H1 (cell line): Measurements from ENCODE around the gene BUD13. TPM values are rescaled to one million over a fixed set of nuclear protein-coding genes. Genes with fewer than 3 reads are reported as not detected.

ENCODE experiments used
- CTCF ChIA-PET: fragments of 300-600 bp; sonication (Branson Sonifier 250); formaldehyde crosslinking; loops from one replicate; lab custom pipeline; 2021; ENCODE audit not compliant: partially characterized antibody; lab: Charles Lee
- POLR2A ChIA-PET: fragments of 300-600 bp; sonication (Branson Sonifier 250); formaldehyde crosslinking; loops from one replicate; lab custom pipeline; 2021; ENCODE audit warnings: inconsistent platforms; ENCODE audit not compliant: partially characterized antibody; lab: Charles Lee
- DNase-seq, 2 experiments: peaks; one replicate each; pipeline versions ENCODE4 v3.0.0 to v3.0.0-alpha.2; 2010 to 2022; ENCODE audit warnings: low spot score in 2 of 2, low read depth in 1 of 2, mixed read lengths in 1 of 2
- FAIRE-seq: peaks from 2 replicates; lab custom pipeline; 2011; peaks lifted over from hg19 to GRCh38; lab: Jason Lieb, UNC
- H2AFZ ChIP-seq: 2 replicates; pipeline ENCODE4 v1.8.1; 2012; ENCODE audit warnings: low read length, inconsistent platforms
- H2AK5ac ChIP-seq: 2 replicates; pipeline ENCODE4 v1.6.1; 2013; ENCODE audit warnings: low read depth, low read length
- H2BK120ac ChIP-seq: replicated peaks from 2 replicates; pipeline ENCODE3; 2013; ENCODE audit warnings: low read depth, low read length, inconsistent platforms
- H2BK12ac ChIP-seq: 2 replicates; pipeline ENCODE4 v1.6.1; 2013; ENCODE audit warnings: low read depth, low read length
- H2BK15ac ChIP-seq: 2 replicates; pipeline ENCODE4 v1.6.1; 2013; ENCODE audit warnings: low read length
- H2BK20ac ChIP-seq: 2 replicates; pipeline ENCODE4 v1.6.1; 2013; ENCODE audit warnings: low read length
- H2BK5ac ChIP-seq: 2 replicates; pipeline ENCODE4 v1.6.1; 2013; ENCODE audit warnings: low read depth, low read length
- H3K14ac ChIP-seq: 2 replicates; pipeline ENCODE4 v1.6.1; 2013; ENCODE audit warnings: inconsistent platforms; ENCODE audit not compliant: insufficient read length
- H3K18ac ChIP-seq: 2 replicates; pipeline ENCODE4 v1.6.1; 2013; ENCODE audit warnings: low read length; ENCODE audit errors: extremely low read depth
- H3K23ac ChIP-seq: 2 replicates; pipeline ENCODE4 v1.6.1; 2013; ENCODE audit warnings: inconsistent platforms; ENCODE audit not compliant: insufficient read length
- H3K23me2 ChIP-seq: 2 replicates; pipeline ENCODE4 v1.6.1; 2013; ENCODE audit warnings: low read depth, low read length
- H3K27ac ChIP-seq: 2 replicates; pipeline ENCODE4 v1.6.1; 2011; ENCODE audit warnings: low read depth, low read length, inconsistent platforms
- H3K27me3 ChIP-seq, 4 experiments: replicated peaks in 1 of 4; 1 replicate in 1 of 4; 2 replicates in 3 of 4; pipeline versions ENCODE4 v1.6.1 to v1.8.1; 2011 to 2013; ENCODE audit warnings: low read length in 3 of 4, mild to moderate bottlenecking in 3 of 4, inconsistent platforms in 2 of 4, mixed read lengths in 2 of 4, moderate library complexity in 1 of 4; ENCODE audit not compliant: control insufficient read depth in 3 of 4, insufficient read depth in 3 of 4; ENCODE audit errors: extremely low read depth in 1 of 4
- H3K36me3 ChIP-seq, 4 experiments: 2 replicates each; pipeline versions ENCODE4 v1.6.1 to v1.8.1; 2011 to 2013; ENCODE audit warnings: mild to moderate bottlenecking in 4 of 4, low read length in 3 of 4, moderate library complexity in 2 of 4, control low read depth in 1 of 4, inconsistent platforms in 1 of 4; ENCODE audit not compliant: insufficient read depth in 4 of 4, control insufficient read depth in 2 of 4
- H3K4ac ChIP-seq: replicated peaks from 2 replicates; pipeline ENCODE3; 2013; ENCODE audit warnings: low read length, low read depth, mixed read lengths, inconsistent platforms; ENCODE audit not compliant: insufficient read length
- H3K4me1 ChIP-seq, 4 experiments: replicated peaks in 1 of 4; 1 replicate in 1 of 4; 2 replicates in 3 of 4; pipeline versions ENCODE4 v1.6.1 to v1.8.1; 2011 to 2013; ENCODE audit warnings: low read length in 3 of 4, inconsistent platforms in 2 of 4, mixed read lengths in 1 of 4; ENCODE audit not compliant: insufficient read depth in 4 of 4, control insufficient read depth in 3 of 4
- H3K4me2 ChIP-seq, 2 experiments: 2 replicates each; pipeline versions ENCODE4 v1.6.1 to v1.8.1; 2011 to 2013; ENCODE audit warnings: low read depth in 2 of 2, low read length in 2 of 2, control low read depth in 1 of 2, inconsistent platforms in 1 of 2, mild to moderate bottlenecking in 1 of 2; ENCODE audit not compliant: insufficient read depth in 1 of 2
- H3K4me3 ChIP-seq, 4 experiments: fragments of 200-600, 300-600 bp in 1 of 4; sonication (generic), shearing (Covaris generic), sonication (Bioruptor Twin) in 1 of 4; 2 replicates each; pipeline versions ENCODE4 v1.5.1 to v1.8.1; 2011 to 2016; ENCODE audit warnings: low read length in 4 of 4, low read depth in 3 of 4, control low read depth in 2 of 4, inconsistent platforms in 2 of 4, mild to moderate bottlenecking in 2 of 4, mixed read lengths in 1 of 4, moderate library complexity in 1 of 4; ENCODE audit not compliant: insufficient read depth in 2 of 4; ENCODE audit errors: extremely low read depth in 1 of 4
- H3K56ac ChIP-seq: replicated peaks from 2 replicates; pipeline ENCODE3; 2013; ENCODE audit warnings: low read depth, mild to moderate bottlenecking, mixed read lengths, low read length, inconsistent platforms; ENCODE audit not compliant: insufficient read length
- H3K79me1 ChIP-seq: 2 replicates; pipeline ENCODE4 v1.6.1; 2013; ENCODE audit warnings: low read depth, low read length, control low read depth
- H3K79me2 ChIP-seq, 2 experiments: 2 replicates each; pipeline versions ENCODE4 v1.6.1 to v1.8.1; 2012 to 2013; ENCODE audit warnings: low read length in 2 of 2, mild to moderate bottlenecking in 2 of 2, inconsistent platforms in 1 of 2; ENCODE audit not compliant: insufficient read depth in 2 of 2, control insufficient read depth in 1 of 2
- H3K9ac ChIP-seq, 4 experiments: replicated peaks in 1 of 4; 1 replicate in 1 of 4; 2 replicates in 3 of 4; pipeline versions ENCODE4 v1.6.1 to v1.8.1; 2011 to 2013; ENCODE audit warnings: low read depth in 3 of 4, low read length in 3 of 4, control low read depth in 2 of 4, mild to moderate bottlenecking in 2 of 4, moderate library complexity in 2 of 4, inconsistent platforms in 1 of 4; ENCODE audit errors: extremely low read depth in 1 of 4
- H3K9me3 ChIP-seq, 2 experiments: 2 replicates each; pipeline versions ENCODE4 v1.6.1 to v1.8.1; 2012 to 2013; ENCODE audit warnings: mild to moderate bottlenecking in 2 of 2, moderate library complexity in 2 of 2, control low read depth in 1 of 2, inconsistent platforms in 1 of 2, low read depth in 1 of 2, low read length in 1 of 2, mixed read lengths in 1 of 2; ENCODE audit not compliant: insufficient read depth in 2 of 2
- H4K20me1 ChIP-seq, 2 experiments: replicated peaks in 1 of 2; 2 replicates each; pipeline versions ENCODE3 to v1.8.1; 2011 to 2013; ENCODE audit warnings: inconsistent platforms in 2 of 2, low read length in 2 of 2, mild to moderate bottlenecking in 1 of 2; ENCODE audit not compliant: insufficient read depth in 2 of 2, control insufficient read depth in 1 of 2
- H4K5ac ChIP-seq: 2 replicates; pipeline ENCODE4 v1.6.1; 2013; ENCODE audit warnings: low read length, low read depth, mixed read lengths, inconsistent platforms; ENCODE audit not compliant: insufficient read length
- H4K8ac ChIP-seq: 2 replicates; pipeline ENCODE4 v1.8.0; 2013; ENCODE audit warnings: mild to moderate bottlenecking, moderate library complexity, low read length, inconsistent platforms; ENCODE audit not compliant: insufficient read depth; ENCODE audit errors: extremely low read depth
- H4K91ac ChIP-seq: replicated peaks from 2 replicates; pipeline ENCODE3; 2013; ENCODE audit warnings: low read length, mixed read lengths, inconsistent platforms; ENCODE audit not compliant: insufficient read length
- CEBPB ChIP-seq: IDR thresholded peaks from 2 replicates; pipeline ENCODE4 v1.6.1; 2012; ENCODE audit warnings: low read depth, low read length
- CHD1 ChIP-seq: IDR thresholded peaks from 2 replicates; pipeline ENCODE4 v1.6.1; 2012; ENCODE audit warnings: low read depth, low read length, improper control_type of control experiment
- EP300 ChIP-seq, 2 experiments: IDR thresholded peaks; 1 replicate in 1 of 2; 2 replicates in 1 of 2; pipeline ENCODE4 v1.6.1; 2011 to 2012; ENCODE audit warnings: low read depth in 2 of 2, low read length in 2 of 2, mild to moderate bottlenecking in 2 of 2, borderline replicate concordance in 1 of 2, inconsistent platforms in 1 of 2, moderate library complexity in 1 of 2
- HDAC2 ChIP-seq, 2 experiments: fragments of 300-600 bp in 1 of 2; sonication (generic) in 1 of 2; IDR thresholded peaks; 2 replicates each; pipeline ENCODE4 v1.6.1; 2011 to 2012; ENCODE audit warnings: low read depth in 2 of 2, low read length in 2 of 2, mild to moderate bottlenecking in 2 of 2, moderate library complexity in 2 of 2, borderline replicate concordance in 1 of 2, inconsistent platforms in 1 of 2
- JUN ChIP-seq: IDR thresholded peaks from 2 replicates; pipeline ENCODE4 v1.6.1; 2011; ENCODE audit warnings: low read depth, mild to moderate bottlenecking, improper control_type of control experiment, low read length
- POLR2A ChIP-seq, 2 experiments: IDR thresholded peaks; 1 replicate in 1 of 2; 2 replicates in 1 of 2; pipeline ENCODE4 v1.6.1; 2011; ENCODE audit warnings: low read depth in 2 of 2, low read length in 2 of 2, mild to moderate bottlenecking in 2 of 2; ENCODE audit errors: control extremely low read depth in 1 of 2
- POLR2AphosphoS5 ChIP-seq: IDR thresholded peaks from 2 replicates; pipeline ENCODE4 v1.6.1; 2011; ENCODE audit warnings: low read depth, low read length
- SP2 ChIP-seq: IDR thresholded peaks from 2 replicates; pipeline ENCODE4 v1.6.1; 2012; ENCODE audit warnings: mild to moderate bottlenecking, low read length, inconsistent platforms
- YY1 ChIP-seq: IDR thresholded peaks from 2 replicates; pipeline ENCODE4 v1.6.1; 2011; ENCODE audit warnings: low read depth, mild to moderate bottlenecking, low read length
- WGBS, 2 experiments: shearing (Covaris generic) in 1 of 2; methylation state at CpG; one replicate each; pipeline versions ENCODE4 v1.1.6 to v1.1.7; 2013 to 2015; ENCODE audit warnings: low lambda C conversion rate in 2 of 2, mixed read lengths in 2 of 2, inconsistent platforms in 1 of 2, low coverage in 1 of 2, missing lambda C conversion rate in 1 of 2; ENCODE audit not compliant: insufficient replicate concordance in 2 of 2, insufficient coverage in 1 of 2, insufficient read length in 1 of 2; ENCODE audit errors: extremely low coverage in 1 of 2, missing lambda C conversion rate in 1 of 2; 5-methylcytosine and 5-hydroxymethylcytosine counted together
- polyA plus RNA-seq, 7 experiments: library from polyadenylated mRNA; depleted of rRNA in 3 of 7; stranded (reverse) in 5 of 7; unstranded in 2 of 7; fragments of >200 nt in 5 of 7; fragments of 200-250 nt in 2 of 7; gene quantifications; 1 replicate in 5 of 7; 2 replicates in 1 of 7; 4 replicates in 1 of 7; pipeline versions ENCODE4 v1.2.1 to v1.2.3, GENCODE V29; 2011 to 2013; ENCODE audit warnings: missing spikeins in 2 of 7, mixed read lengths in 2 of 7
- total RNA-seq: library from RNA; stranded (reverse); fragmentation: NEBNext Ultra II Directional; extraction: Animal tissue kit (Norgen Biotek cat#: 25700); gene quantifications from 2 replicates; pipeline ENCODE4 v1.2.1, GENCODE V29; 2021
- TF ChIP-seq, protein P1 (sequence below): IDR thresholded peaks from 2 replicates; pipeline ENCODE4 v1.6.1; 2012; ENCODE audit warnings: low read length, inconsistent platforms

BUD13 gene
- total and polyA plus RNA-seq, 2 of the 8 experiments (the other 6 are each of a cell fraction or from before 2014, with no cell fraction given) = 24.8 to 27.2 TPM

- H3K18ac ChIP-seq = no peak overlapping the region
- 87% methylated on average over 4 of the region's 4 CpGs; no CpG with 5 or more reads in 1 of the 2 experiments for WGBS, 2 experiments
- no peaks in the 10 kb centered on the region for H3K27me3 ChIP-seq
- H4K5ac ChIP-seq = no peak overlapping the region
- no peak overlapping the region for H2BK5ac ChIP-seq
- H3K36me3 ChIP-seq = peaks cover 50 to 83% (median 62%) of the 10 kb centered on the region in 4 experiments
- no peak for FAIRE-seq
- H3K4ac ChIP-seq = no peak overlapping the region
- H3K79me2 ChIP-seq = peaks cover 0 to 15% of the 10 kb centered on the region in 2 experiments; a peak in 2 of 4 replicates
- no peak overlapping the region for H2AK5ac ChIP-seq
- CTCF ChIA-PET = interaction anchor here (1.1 kb wide), 1 partner anchor 8 kb away, joined by 3 read pairs; the partner anchor contains the start of gene APOA5
- no peak overlapping the region for H3K14ac ChIP-seq
- peaks cover 0 to 7% (median 2%) of the 10 kb centered on the region in 4 experiments; a peak in 4 of 7 replicates for H3K4me1 ChIP-seq
- DNase-seq = no peak
- peaks cover 2% of the 10 kb centered on the region in 2 experiments for H4K20me1 ChIP-seq
- H3K79me1 ChIP-seq = peaks cover 5% of the 10 kb centered on the region; the same call in 1 of the 2 replicates
- H2AFZ ChIP-seq = no peak overlapping the region
- no peak overlapping the region for H4K8ac ChIP-seq
- H3K23ac ChIP-seq = no peak overlapping the region
- H2BK120ac ChIP-seq = no peak overlapping the region
- no peak overlapping the region for H3K9ac ChIP-seq
- H2BK15ac ChIP-seq = no peak overlapping the region
- H4K91ac ChIP-seq = no peak overlapping the region
- TF ChIP-seq JUN (no peak), POLR2A (IDR thresholded peaks at IDR 0.05; ENCODE audit: control extremely low read depth in 1 of 2, low read depth in 2 of 2, low read length in 2 of 2) (no peak), SP2 (no peak), CHD1 (no peak), EP300 (IDR thresholded peaks at IDR 0.05; ENCODE audit: borderline replicate concordance in 1 of 2, low read depth in 2 of 2, low read length in 2 of 2) (no peak), POLR2AphosphoS5 (no peak), HDAC2 (IDR thresholded peaks at IDR 0.05; ENCODE audit: borderline replicate concordance in 1 of 2, low read depth in 2 of 2, low read length in 2 of 2) (no peak), YY1 (no peak), CEBPB (no peak)
- TF ChIP-seq, protein P1, sequence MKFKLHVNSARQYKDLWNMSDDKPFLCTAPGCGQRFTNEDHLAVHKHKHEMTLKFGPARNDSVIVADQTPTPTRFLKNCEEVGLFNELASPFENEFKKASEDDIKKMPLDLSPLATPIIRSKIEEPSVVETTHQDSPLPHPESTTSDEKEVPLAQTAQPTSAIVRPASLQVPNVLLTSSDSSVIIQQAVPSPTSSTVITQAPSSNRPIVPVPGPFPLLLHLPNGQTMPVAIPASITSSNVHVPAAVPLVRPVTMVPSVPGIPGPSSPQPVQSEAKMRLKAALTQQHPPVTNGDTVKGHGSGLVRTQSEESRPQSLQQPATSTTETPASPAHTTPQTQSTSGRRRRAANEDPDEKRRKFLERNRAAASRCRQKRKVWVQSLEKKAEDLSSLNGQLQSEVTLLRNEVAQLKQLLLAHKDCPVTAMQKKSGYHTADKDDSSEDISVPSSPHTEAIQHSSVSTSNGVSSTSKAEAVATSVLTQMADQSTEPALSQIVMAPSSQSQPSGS = no peak
- no peak overlapping the region for H3K4me2 ChIP-seq
- H3K56ac ChIP-seq = no peak overlapping the region
- H3K9me3 ChIP-seq = no peaks in the 10 kb centered on the region
- H3K4me3 ChIP-seq = no peak overlapping the region
- H3K23me2 ChIP-seq = peaks cover 5% of the 10 kb centered on the region
- H3K27ac ChIP-seq = no peak overlapping the region
- POLR2A ChIA-PET = interaction anchor here (0.7 to 2.9 kb wide), 2 partner anchors 9 to 326 kb away, joined by 3 to 13 read pairs; partner anchors contain the start of gene BUD13
- H2BK20ac ChIP-seq = no peak overlapping the region
- H2BK12ac ChIP-seq = no peak overlapping the region
These were observed 9.9 kb upstream of the BUD13 start for GRCh38 chr11:116782728-116783127.
